ENCODE results near the gene ITGB6.
A peak's percentile ranks its signal among the peaks of the same experiment; 100 is the strongest.
"Not testable (repeated sequence)": the region's sequence is repeated elsewhere in the genome, so short reads cannot be mapped to it uniquely, and the experiment has no call there.

ITGB6 gene

GRCh38 chr2:160125828-160126227, 74.2 kb downstream of the ITGB6 start:
- DNase-seq (ENCODE audit: low spot score), result no peak
- no peak overlapping the region for H3K27ac ChIP-seq
- no peak for TF ChIP-seq CTCF (conservative IDR thresholded peaks at IDR 0.05; ENCODE audit: low read depth)
- ChIA-PET POLR2A (ENCODE audit: low non-redundant PET) (no interaction called here), CTCF (no interaction called here)

- no peak overlapping the region for H3K27ac ChIP-seq
- POLR2A ChIA-PET (ENCODE audit: low non-redundant PET), result no interaction called here
- CTCF ChIA-PET, result interaction anchor here (0.6 kb wide), 1 partner anchor 802 kb away, joined by 4 read pairs; no protein-coding TSS in a partner anchor
- TF ChIP-seq CTCF (conservative IDR thresholded peaks at IDR 0.05; ENCODE audit: low read depth), result no peak
- no peak for DNase-seq (ENCODE audit: low spot score)
Measured at GRCh38 chr2:160125366-160125765, 74.7 kb downstream of the ITGB6 start.

- no peak overlapping the region for H3K27ac ChIP-seq
- CTCF ChIA-PET, result interaction anchor here (0.6 kb wide), 1 partner anchor 803 kb away, joined by 4 read pairs; no protein-coding TSS in a partner anchor
Measured at GRCh38 chr2:160124571-160124970, 75.5 kb downstream of the ITGB6 start.

GRCh38 chr2:160114721-160115120, 85.4 kb downstream of the ITGB6 start:
- CTCF ChIA-PET, result interaction anchor here (0.7 kb wide), 1 partner anchor 210 kb away, joined by 3 read pairs; no protein-coding TSS in a partner anchor
- DNase-seq (ENCODE audit: low spot score); POLR2A ChIA-PET (ENCODE audit: low non-redundant PET): not testable (repeated sequence)
- peak overlapping the region; percentile 26 for H3K27ac ChIP-seq

More at GRCh38 chr2:160124571-160124970, 75.5 kb downstream of the ITGB6 start:
- TF ChIP-seq CTCF (conservative IDR thresholded peaks at IDR 0.05; ENCODE audit: low read depth), result no peak
- POLR2A ChIA-PET (ENCODE audit: low non-redundant PET), result no interaction called here
- DNase-seq (ENCODE audit: low spot score), result no peak

- POLR2A ChIA-PET (ENCODE audit: low non-redundant PET), result no interaction called here
- CTCF ChIA-PET, result interaction anchor here (0.6 to 0.7 kb wide), 2 partner anchors 211 to 857 kb away, joined by 3 to 4 read pairs; no protein-coding TSS in a partner anchor
- no peak overlapping the region; the same call in 1 of the 2 replicates for H3K27ac ChIP-seq
- DNase-seq (ENCODE audit: low spot score), result no peak
- no peak for TF ChIP-seq CTCF (conservative IDR thresholded peaks at IDR 0.05; ENCODE audit: low read depth)
Measured at GRCh38 chr2:160114020-160114419, 86.1 kb downstream of the ITGB6 start.

GRCh38 chr2:160111951-160112798, 87.9 kb downstream of the ITGB6 start:
- ChIA-PET CTCF (interaction anchor here (0.6 kb wide), 1 partner anchor 145 kb away, joined by 7 read pairs; no protein-coding TSS in a partner anchor), POLR2A (ENCODE audit: low non-redundant PET) (no interaction called here)
- TF ChIP-seq CTCF (conservative IDR thresholded peaks at IDR 0.05; ENCODE audit: low read depth), result no peak
- DNase-seq (ENCODE audit: low spot score), result no peak
- peak overlapping the region; percentile 46; the same call in 1 of the 2 replicates for H3K27ac ChIP-seq
